GM12878 (cell line): ENCODE measurements around the gene CNOT10. TPM values are rescaled to one million over a fixed set of nuclear protein-coding genes. Genes with fewer than 3 reads are reported as not detected.
A peak's percentile ranks its signal among the peaks of the same experiment; 100 is the strongest.

Experiments
- ATAC-seq: fragments of 200-7000 bp; cut with Tn5 transposase; 3 replicates; pipeline ENCODE4 v1.9.1; 2020; ENCODE audit warnings: mild to moderate bottlenecking, moderate library complexity
- BruUV-seq: library from RNA; stranded (reverse); fragments of 400-500 nt; replicated peaks from 2 replicates; lab custom pipeline; 2021; lab: Mats Ljungman, UMichigan
- CTCF ChIA-PET: fragments of 300-600 bp; sonication (Branson Sonifier 250); formaldehyde crosslinking; extraction: SDS; loops from one replicate; lab custom pipeline; 2021; ENCODE audit warnings: inconsistent platforms; lab: Yijun Ruan, JAX
- POLR2A ChIA-PET: fragments of 350-600 bp; formaldehyde crosslinking; extraction: SDS; loops from one replicate; lab custom pipeline; 2021; ENCODE audit warnings: inconsistent platforms; lab: Charles Lee
- RAD21 ChIA-PET: fragments of 300-600 bp; sonication (Branson Sonifier 250); formaldehyde crosslinking; loops from one replicate; lab custom pipeline; 2023; ENCODE audit warnings: antibody characterized with exemption; ENCODE audit not compliant: unreplicated experiment; lab: Charles Lee
- SMC1A ChIA-PET: fragments of 300-600 bp; sonication (Branson Sonifier 250); formaldehyde crosslinking; loops from one replicate; lab custom pipeline; 2023; ENCODE audit not compliant: unreplicated experiment, uncharacterized antibody; lab: Charles Lee
- DNase-seq: peaks from one replicate; pipeline ENCODE4 v3.0.0-alpha.2; 2011; ENCODE audit warnings: low read depth, low spot score
- FAIRE-seq: peaks from 3 replicates; lab custom pipeline; 2011; peaks lifted over from hg19 to GRCh38; lab: Jason Lieb, UNC
- H2AFZ ChIP-seq: 2 replicates; pipeline ENCODE4 v1.6.0; 2011; ENCODE audit warnings: low read depth, low read length, control low read depth; ENCODE audit not compliant: control insufficient read depth
- H3K27ac ChIP-seq: 2 replicates; pipeline ENCODE4 v1.5.1; 2011; ENCODE audit warnings: control low read depth; ENCODE audit not compliant: control insufficient read depth, insufficient read depth
- H3K27me3 ChIP-seq, 2 experiments: replicated peaks in 1 of 2; 2 replicates each; pipeline versions ENCODE4 v1.6.0 to v1.6.1; 2011; ENCODE audit warnings: low read length in 1 of 2; ENCODE audit not compliant: control insufficient read depth in 2 of 2, insufficient read depth in 2 of 2
- H3K36me3 ChIP-seq, 2 experiments: 2 replicates each; pipeline ENCODE4 v1.5.1; 2011; ENCODE audit warnings: low read length in 1 of 2; ENCODE audit not compliant: control insufficient read depth in 2 of 2, insufficient read depth in 2 of 2
- H3K4me1 ChIP-seq: 2 replicates; pipeline ENCODE4 v1.6.1; 2011; ENCODE audit warnings: mild to moderate bottlenecking, low read length, moderate library complexity, mixed read lengths; ENCODE audit not compliant: control insufficient read depth, insufficient read depth
- H3K4me2 ChIP-seq: 2 replicates; pipeline ENCODE4 v1.6.0; 2011; ENCODE audit warnings: control low read depth; ENCODE audit not compliant: control insufficient read depth, insufficient read depth
- H3K4me3 ChIP-seq: fragments of 200-600 bp; sonication (generic); 2 replicates; pipeline ENCODE4 v1.5.1; 2016
- H3K79me2 ChIP-seq: 2 replicates; pipeline ENCODE4 v1.6.0; 2011; ENCODE audit warnings: low read length; ENCODE audit not compliant: control insufficient read depth, insufficient read depth
- H3K9ac ChIP-seq: 2 replicates; pipeline ENCODE4 v1.8.0; 2011; ENCODE audit warnings: low read length, control low read depth, mixed read lengths; ENCODE audit not compliant: control insufficient read depth, insufficient read depth
- H3K9me3 ChIP-seq: replicated peaks from 3 replicates; pipeline ENCODE4 v1.5.1; 2011; ENCODE audit warnings: mild to moderate bottlenecking, low read length; ENCODE audit not compliant: control insufficient read depth, insufficient read depth
- H4K20me1 ChIP-seq: 2 replicates; pipeline ENCODE4 v1.6.0; 2011; ENCODE audit not compliant: control insufficient read depth, insufficient read depth
- ATF2 ChIP-seq: IDR thresholded peaks from 2 replicates; pipeline ENCODE4 v1.6.1; 2012; ENCODE audit warnings: low read length, inconsistent platforms
- BCL11A ChIP-seq: IDR thresholded peaks from 2 replicates; pipeline ENCODE4 v1.6.1; 2011; ENCODE audit warnings: low read depth, low read length
- CHD2 ChIP-seq: IDR thresholded peaks from 2 replicates; pipeline ENCODE4 v1.6.1; 2011; ENCODE audit warnings: low read depth, low read length, improper control_type of control experiment, borderline replicate concordance
- FOXM1 ChIP-seq: IDR thresholded peaks from 2 replicates; pipeline ENCODE4 v1.6.1; 2012; ENCODE audit warnings: low read depth, mild to moderate bottlenecking, inconsistent platforms, low read length, moderate library complexity
- IRF3 ChIP-seq: fragments of 450-650 bp; IDR thresholded peaks from 2 replicates; pipeline ENCODE4 v1.6.1; 2014; ENCODE audit warnings: mild to moderate bottlenecking
- IRF4 ChIP-seq: IDR thresholded peaks from 2 replicates; pipeline ENCODE4 v1.6.1; 2011; ENCODE audit warnings: low read depth, low read length
- LARP7 ChIP-seq: fragments of 450-650 bp; IDR thresholded peaks from 2 replicates; pipeline ENCODE4 v1.6.1; 2017; ENCODE audit warnings: mild to moderate bottlenecking
- MEF2B ChIP-seq: fragments of 450-650 bp; IDR thresholded peaks from 2 replicates; pipeline ENCODE4 v1.6.1; 2018; ENCODE audit warnings: mild to moderate bottlenecking, moderate library complexity; ENCODE audit not compliant: partially characterized antibody, poor library complexity, severe bottlenecking
- NBN ChIP-seq: fragments of 450-650 bp; IDR thresholded peaks from 2 replicates; pipeline ENCODE4 v1.6.1; 2016
- PML ChIP-seq: IDR thresholded peaks from 2 replicates; pipeline ENCODE4 v1.6.1; 2012; ENCODE audit warnings: low read length, inconsistent platforms
- TCF12 ChIP-seq: IDR thresholded peaks from 2 replicates; pipeline ENCODE4 v1.6.1; 2011; ENCODE audit warnings: low read depth, mild to moderate bottlenecking, low read length
- ZBED1 ChIP-seq: IDR thresholded peaks from 2 replicates; pipeline ENCODE4 v1.6.1; 2016; ENCODE audit warnings: borderline replicate concordance
- ZBTB40 ChIP-seq: fragments of 450-650 bp; IDR thresholded peaks from 2 replicates; pipeline ENCODE4 v1.6.1; 2016; ENCODE audit warnings: mild to moderate bottlenecking, moderate library complexity, borderline replicate concordance
- ZNF384 ChIP-seq: IDR thresholded peaks from 2 replicates; pipeline ENCODE4 v1.6.1; 2012; ENCODE audit warnings: low read depth, mild to moderate bottlenecking, low read length, improper control_type of control experiment, borderline replicate concordance
- WGBS: methylation state at CpG from one replicate; pipeline ENCODE4 v1.1.6; 2016; ENCODE audit warnings: low lambda C conversion rate; ENCODE audit not compliant: insufficient replicate concordance, insufficient coverage; ENCODE audit errors: missing lambda C conversion rate; 5-methylcytosine and 5-hydroxymethylcytosine counted together
- in situ Hi-C: fragments of 300-500 bp; cut with MboI; formaldehyde crosslinking; loops from 9 replicates; pipeline ENCODE4 v1.14.3; 2018; ENCODE audit warnings: mixed read lengths
- intact Hi-C: fragments of 100-400 bp; cut with micrococcal nuclease; formaldehyde crosslinking; loops from one replicate; pipeline ENCODE4 v1.14.2; 2022; ENCODE audit not compliant: unreplicated experiment
- polyA plus RNA-seq, 11 experiments: library from polyadenylated mRNA; depleted of rRNA in 4 of 11; unstranded in 6 of 11; stranded (reverse) in 5 of 11; fragments of >200 nt; fragmentation: Nextera tagmentation in 4 of 11; fragmentation: Illumina TruSeq in 1 of 11; extraction: Ambion mirVana in 4 of 11; extraction: Trizol in 1 of 11; gene quantifications; 1 replicate in 1 of 11; 2 replicates in 10 of 11; pipeline versions ENCODE4 v1.2.1 to v1.2.3, GENCODE V29; 2011 to 2016; ENCODE audit warnings: inconsistent platforms in 2 of 11, missing spikeins in 2 of 11, low read depth in 1 of 11
- total RNA-seq, 4 experiments: library from RNA; depleted of rRNA in 3 of 4; stranded (reverse); fragments of >200 nt in 3 of 4; fragmentation: Illumina TruSeq in 1 of 4; extraction: Trizol in 1 of 4; gene quantifications; 2 replicates each; pipeline versions ENCODE4 v1.2.1 to v1.2.3, GENCODE V29; 2013 to 2021

The CNOT10 gene
- total and polyA plus RNA-seq, 10 of the 15 experiments (the other 5 are each of a cell fraction or from before 2014, with no cell fraction given): 18.2 to 51.9 (median 45.5) TPM

- Histone ChIP-seq H2AFZ (no peak overlapping the region), H3K9ac (no peak overlapping the region), H3K4me2 (no peak overlapping the region), H3K9me3 (no peaks in the 10 kb centered on the region), H3K4me1 (peaks cover under 1% of the 10 kb centered on the region), H4K20me1 (no peaks in the 10 kb centered on the region), H3K27me3 (no peaks in the 10 kb centered on the region), H3K4me3 (no peak overlapping the region), H3K27ac (no peak overlapping the region), H3K36me3 (peaks cover 2 to 28% of the 10 kb centered on the region in 2 experiments), H3K79me2 (peaks cover 2% of the 10 kb centered on the region)
- WGBS: 95% methylated on average over 3 of the region's 3 CpGs
- FAIRE-seq (no peak), DNase-seq (no peak), ATAC-seq (no peak)
- POLR2A ChIA-PET: interaction anchor here (0.5 to 0.9 kb wide), 2 partner anchors 21 to 402 kb away, joined by 3 to 4 read pairs; no protein-coding TSS in a partner anchor
- TF ChIP-seq ZBTB40: no peak
- no peak for TF ChIP-seq ZNF384
- no peak for TF ChIP-seq MEF2B
- TF ChIP-seq IRF3: no peak
- TF ChIP-seq BCL11A: no peak
- TF ChIP-seq IRF4: no peak
- TF ChIP-seq FOXM1: no peak
- no peak for TF ChIP-seq NBN
- no peak for TF ChIP-seq CHD2
- TF ChIP-seq ZBED1: no peak
- no peak for TF ChIP-seq LARP7
- TF ChIP-seq TCF12: no peak
- TF ChIP-seq PML: no peak
- TF ChIP-seq ATF2: no peak
- SMC1A ChIA-PET: interaction anchor here (1.3 kb wide), 1 partner anchor 24 kb away, joined by 4 read pairs; no protein-coding TSS in a partner anchor
- CTCF ChIA-PET: interaction anchor here (0.6 kb wide), 1 partner anchor 549 kb away, joined by 5 read pairs; no protein-coding TSS in a partner anchor
- BruUV-seq: TSS peak; percentile 4
- in situ Hi-C loops: no loop called here
- RAD21 ChIA-PET: no interaction called here
- intact Hi-C loops: no loop called here
Measured at GRCh38 chr3:32708672-32709283, 23.8 kb downstream of the CNOT10 start.
